Measurements from ENCODE around the gene RNLS. TPM values are rescaled to one million over a fixed set of nuclear protein-coding genes. Genes with fewer than 3 reads are reported as not detected.

The RNLS gene
- total and polyA plus RNA-seq, 2 of the 8 experiments (the other 6 are each of a cell fraction or from before 2014, with no cell fraction given), result 7.5 to 12.7 TPM

GRCh38 chr10:88493691-88494483 is 89.2 kb downstream of the RNLS start:
- H2BK20ac ChIP-seq (ENCODE audit: low read length), result no peak overlapping the region
- peaks cover 0 to under 1% (median 0%) of the 10 kb centered on the region in 4 experiments; a peak in 1 of 7 replicates for H3K4me1 ChIP-seq (replicated peaks in 1 of 4; ENCODE audit: control insufficient read depth in 3 of 4, insufficient read depth in 4 of 4, low read length in 3 of 4)
- H3K18ac ChIP-seq (ENCODE audit: extremely low read depth, low read length), result no peak overlapping the region
- no peaks in the 10 kb centered on the region for H3K36me3 ChIP-seq (ENCODE audit: control insufficient read depth in 2 of 4, insufficient read depth in 4 of 4, low read length in 3 of 4)
- H3K23me2 ChIP-seq (ENCODE audit: low read depth, low read length), result no peaks in the 10 kb centered on the region; the same call in 1 of the 2 replicates
- H3K9ac ChIP-seq (replicated peaks in 1 of 4; ENCODE audit: extremely low read depth in 1 of 4, low read depth in 3 of 4, low read length in 3 of 4), result no peak overlapping the region
- H3K79me1 ChIP-seq (ENCODE audit: low read depth, low read length), result no peaks in the 10 kb centered on the region
- no peaks in the 10 kb centered on the region for H3K79me2 ChIP-seq (ENCODE audit: control insufficient read depth in 1 of 2, insufficient read depth in 2 of 2, low read length in 2 of 2)
- H3K14ac ChIP-seq (ENCODE audit: insufficient read length), result no peak overlapping the region
- no peak overlapping the region for H2AK5ac ChIP-seq (ENCODE audit: low read depth, low read length)
- H2BK12ac ChIP-seq (ENCODE audit: low read depth, low read length), result no peak overlapping the region
- H4K20me1 ChIP-seq (replicated peaks in 1 of 2; ENCODE audit: control insufficient read depth in 1 of 2, insufficient read depth in 2 of 2, low read length in 2 of 2), result no peaks in the 10 kb centered on the region
- no peak for FAIRE-seq
- WGBS, 2 experiments (ENCODE audit: extremely low coverage in 1 of 2, insufficient coverage in 1 of 2, insufficient read length in 1 of 2, insufficient replicate concordance in 2 of 2, low coverage in 1 of 2, low lambda C conversion rate in 2 of 2, missing lambda C conversion rate in 1 of 2), result 72% methylated on average over 3 of the region's 3 CpGs; no CpG with 5 or more reads in 1 of the 2 experiments
- H2BK5ac ChIP-seq (ENCODE audit: low read depth, low read length), result no peak overlapping the region
- ChIA-PET POLR2A (ENCODE audit: partially characterized antibody) (no interaction called here), CTCF (ENCODE audit: partially characterized antibody) (no interaction called here)
- H4K8ac ChIP-seq (ENCODE audit: extremely low read depth, insufficient read depth, low read length), result no peak overlapping the region
- H2BK15ac ChIP-seq (ENCODE audit: low read length), result no peak overlapping the region
- H4K91ac ChIP-seq (replicated peaks; ENCODE audit: insufficient read length, low read length), result no peak overlapping the region
- no peak overlapping the region for H3K4me2 ChIP-seq (ENCODE audit: insufficient read depth in 1 of 2, low read depth in 2 of 2, low read length in 2 of 2)
- no peak for DNase-seq (ENCODE audit: low read depth in 1 of 2, low spot score in 2 of 2)
- no peak overlapping the region for H2AFZ ChIP-seq (ENCODE audit: low read length)
- H3K56ac ChIP-seq (replicated peaks; ENCODE audit: insufficient read length, low read depth, low read length), result no peak overlapping the region
- no peak overlapping the region for H4K5ac ChIP-seq (ENCODE audit: insufficient read length, low read depth, low read length)
- H2BK120ac ChIP-seq (replicated peaks; ENCODE audit: low read depth, low read length), result no peak overlapping the region
- no peak overlapping the region for H3K23ac ChIP-seq (ENCODE audit: insufficient read length)
- H3K9me3 ChIP-seq (ENCODE audit: insufficient read depth in 2 of 2, low read depth in 1 of 2, low read length in 1 of 2), result no peaks in the 10 kb centered on the region
- H3K4ac ChIP-seq (replicated peaks; ENCODE audit: insufficient read length, low read depth, low read length), result no peak overlapping the region
- no peaks in the 10 kb centered on the region for H3K27me3 ChIP-seq (replicated peaks in 1 of 4; ENCODE audit: control insufficient read depth in 3 of 4, extremely low read depth in 1 of 4, insufficient read depth in 3 of 4, low read length in 3 of 4)
- no peak overlapping the region for H3K4me3 ChIP-seq (ENCODE audit: extremely low read depth in 1 of 4, insufficient read depth in 2 of 4, low read depth in 3 of 4, low read length in 4 of 4)
- no peak overlapping the region for H3K27ac ChIP-seq (ENCODE audit: low read depth, low read length)
- TF ChIP-seq RAD21 (IDR thresholded peaks at IDR 0.05 in 1 of 2, conservative IDR thresholded peaks at IDR 0.05 in 1 of 2; ENCODE audit: low read depth in 2 of 2, low read length in 2 of 2), result no peak
